ENCODE data around the gene DDX20.
A peak's percentile ranks its signal among the peaks of the same experiment; 100 is the strongest.

Gene DDX20

DNA sequence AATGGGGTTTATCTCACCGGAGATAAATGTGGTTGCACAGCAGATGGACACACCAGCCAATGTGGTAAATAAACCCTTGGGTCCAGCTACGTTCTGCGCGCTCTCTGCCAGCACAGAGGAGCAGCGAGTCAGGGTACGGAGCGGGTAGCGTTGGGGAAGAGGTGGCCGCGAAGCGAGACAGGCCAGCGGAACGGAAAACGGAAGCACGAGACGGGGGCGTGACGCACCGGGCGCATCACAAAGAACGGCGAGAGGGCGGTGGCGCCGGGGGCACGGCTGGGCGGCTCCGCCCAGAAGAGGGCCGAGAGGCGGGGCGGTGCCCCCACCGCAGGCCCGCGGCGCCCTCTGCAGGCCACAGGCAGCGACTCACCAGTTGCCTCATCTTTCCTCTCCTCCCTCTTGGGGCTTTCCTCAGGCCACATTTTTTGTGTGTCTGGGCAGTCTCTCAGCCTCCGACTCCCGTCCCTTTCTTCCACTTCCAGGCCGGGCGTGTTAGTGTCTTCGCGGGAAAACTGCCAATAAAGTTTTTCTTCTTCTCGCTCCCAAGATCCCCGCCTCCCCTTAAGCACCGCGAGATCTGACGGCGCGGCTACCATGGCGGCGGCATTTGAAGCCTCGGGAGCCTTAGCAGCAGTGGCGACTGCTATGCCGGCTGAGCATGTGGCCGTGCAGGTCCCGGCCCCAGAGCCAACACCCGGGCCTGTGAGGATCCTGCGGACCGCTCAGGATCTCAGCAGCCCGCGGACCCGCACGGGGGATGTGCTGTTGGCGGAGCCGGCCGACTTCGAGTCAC is at the start of gene DDX20:
DDX20 (plus strand) TSS at position 571 of the 793 bp plus-strand sequence; CDS start at position 595, 24 bp downstream.
- peak; percentile 78 to 93 (median 82) for DNase-seq (ENCODE audit: low read depth in 2 of 3, low spot score in 2 of 3)

- DNase-seq (ENCODE audit: low read depth in 2 of 3, low spot score in 2 of 3), result no peak
Measured at GRCh38 chr1:111706921-111707320, 48.8 kb upstream of the DDX20 start.

- DNase-seq (ENCODE audit: low read depth in 2 of 3, low spot score in 2 of 3), result no peak
Measured at GRCh38 chr1:111707906-111708305, 47.8 kb upstream of the DDX20 start.

- no peak for DNase-seq (ENCODE audit: low read depth in 2 of 3, low spot score in 2 of 3)
Measured at GRCh38 chr1:111709986-111710385, 45.7 kb upstream of the DDX20 start.

DNA sequence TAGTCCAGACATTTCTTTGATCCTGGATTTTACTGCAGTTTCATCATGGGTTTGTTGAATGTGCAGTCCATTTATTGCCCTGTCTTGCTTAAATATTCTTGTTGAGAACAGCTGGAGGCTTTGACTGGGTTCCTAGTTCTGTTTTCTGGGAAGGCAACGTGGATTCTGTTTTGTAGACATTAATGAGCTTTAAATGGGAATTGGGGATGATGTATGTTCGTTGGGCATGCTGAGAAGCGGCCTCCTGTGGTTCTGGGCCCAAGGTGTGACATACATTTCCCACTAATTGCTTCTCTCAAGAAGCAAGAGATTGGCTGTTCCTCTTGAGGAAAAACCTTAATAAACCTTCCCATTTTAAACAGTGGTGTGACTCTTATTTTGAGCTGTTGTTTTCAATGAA is 39.4 kb upstream of the DDX20 start:
- no peak for DNase-seq (ENCODE audit: low read depth in 2 of 3, low spot score in 2 of 3)

DNA sequence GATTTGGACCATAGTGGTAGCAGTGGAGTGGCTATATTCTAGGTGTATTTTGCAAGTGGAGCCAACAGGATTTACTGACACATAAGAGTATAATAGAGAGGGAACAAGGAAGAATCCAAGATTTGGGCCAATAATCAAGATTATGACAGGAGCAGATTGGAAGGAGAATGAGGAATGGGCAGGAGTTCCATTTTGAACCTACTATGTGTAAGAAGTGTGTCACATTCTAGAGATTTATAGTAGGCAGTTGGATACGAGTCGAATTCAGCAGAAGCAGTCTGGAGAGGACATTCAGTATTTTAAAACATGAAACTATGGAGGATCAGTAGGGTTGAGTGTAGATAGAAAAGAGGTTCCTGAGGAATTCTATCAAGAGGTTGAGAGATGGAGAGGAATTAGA is 38.3 kb upstream of the DDX20 start:
- no peak for DNase-seq (ENCODE audit: low read depth in 2 of 3, low spot score in 2 of 3)

GRCh38 chr1:111719135-111719534 is 36.6 kb upstream of the DDX20 start:
- no peak for DNase-seq (ENCODE audit: low read depth in 2 of 3, low spot score in 2 of 3)

DNA sequence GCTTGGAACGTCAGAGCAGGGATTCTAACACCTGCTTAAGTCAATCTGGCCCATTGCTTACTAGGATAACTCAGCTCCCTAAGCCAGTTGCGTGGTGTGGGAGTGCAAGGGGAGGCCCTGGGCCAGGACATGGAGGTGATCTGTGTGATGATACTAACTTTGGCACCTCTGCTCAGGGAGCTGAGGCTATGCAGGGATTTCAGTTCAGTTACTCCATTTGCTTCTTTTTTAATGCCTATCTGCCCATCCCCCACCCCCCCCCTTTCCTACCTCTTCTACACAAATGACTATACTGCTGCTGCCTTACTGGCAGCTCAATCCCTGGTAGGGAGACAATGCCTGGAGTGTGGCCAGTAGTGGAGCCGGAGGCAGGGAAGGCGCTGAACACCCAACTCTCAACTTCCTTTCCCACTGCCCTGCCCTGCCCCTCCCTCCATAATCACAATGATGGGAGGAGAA is 36.0 kb upstream of the DDX20 start:
- DNase-seq (ENCODE audit: low read depth in 2 of 3, low spot score in 2 of 3), result no peak

- DNase-seq (ENCODE audit: low read depth in 2 of 3, low spot score in 2 of 3), result no peak
Measured at GRCh38 chr1:111720274-111720976, 35.3 kb upstream of the DDX20 start.

DNA sequence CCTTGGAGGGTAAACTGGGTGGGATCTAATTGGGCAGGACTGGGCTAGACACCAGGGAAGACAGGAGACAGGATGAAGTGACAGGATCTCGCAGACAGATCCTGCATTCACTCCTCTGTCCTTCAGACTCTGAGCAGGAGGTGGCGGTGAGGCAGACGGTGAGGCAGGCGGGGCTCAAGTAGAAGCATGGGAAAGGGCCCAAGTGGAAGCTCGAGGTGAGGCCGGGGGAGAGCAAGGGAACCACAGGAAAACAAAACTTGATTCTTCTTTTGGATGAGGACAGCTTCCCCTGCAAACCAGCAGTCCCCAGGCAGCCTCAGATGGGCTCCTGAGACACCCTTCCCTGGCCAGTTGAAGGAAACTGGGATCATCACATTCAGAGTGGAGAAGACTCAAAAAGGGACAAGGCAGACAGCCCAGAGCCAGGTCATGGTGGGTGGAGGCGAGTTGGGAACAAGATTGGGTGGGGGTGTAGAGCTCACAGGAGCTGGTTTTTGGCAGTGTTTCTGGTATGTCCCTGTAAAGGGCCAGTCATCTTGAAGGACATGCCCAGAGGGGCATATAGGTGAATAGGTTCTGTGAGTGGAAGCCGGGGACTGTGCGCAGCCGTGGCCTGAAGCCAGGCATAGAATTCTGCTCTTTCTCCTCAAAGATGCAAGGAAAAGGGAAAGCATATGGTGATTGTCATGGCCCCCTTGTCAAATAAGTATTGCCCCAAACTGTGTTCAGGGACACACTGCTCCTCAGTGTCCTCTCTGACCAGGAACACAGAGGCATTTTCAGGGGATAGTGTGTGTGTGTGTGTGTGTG is 34.5 kb upstream of the DDX20 start:
- no peak for DNase-seq (ENCODE audit: low read depth in 2 of 3, low spot score in 2 of 3)

DNA sequence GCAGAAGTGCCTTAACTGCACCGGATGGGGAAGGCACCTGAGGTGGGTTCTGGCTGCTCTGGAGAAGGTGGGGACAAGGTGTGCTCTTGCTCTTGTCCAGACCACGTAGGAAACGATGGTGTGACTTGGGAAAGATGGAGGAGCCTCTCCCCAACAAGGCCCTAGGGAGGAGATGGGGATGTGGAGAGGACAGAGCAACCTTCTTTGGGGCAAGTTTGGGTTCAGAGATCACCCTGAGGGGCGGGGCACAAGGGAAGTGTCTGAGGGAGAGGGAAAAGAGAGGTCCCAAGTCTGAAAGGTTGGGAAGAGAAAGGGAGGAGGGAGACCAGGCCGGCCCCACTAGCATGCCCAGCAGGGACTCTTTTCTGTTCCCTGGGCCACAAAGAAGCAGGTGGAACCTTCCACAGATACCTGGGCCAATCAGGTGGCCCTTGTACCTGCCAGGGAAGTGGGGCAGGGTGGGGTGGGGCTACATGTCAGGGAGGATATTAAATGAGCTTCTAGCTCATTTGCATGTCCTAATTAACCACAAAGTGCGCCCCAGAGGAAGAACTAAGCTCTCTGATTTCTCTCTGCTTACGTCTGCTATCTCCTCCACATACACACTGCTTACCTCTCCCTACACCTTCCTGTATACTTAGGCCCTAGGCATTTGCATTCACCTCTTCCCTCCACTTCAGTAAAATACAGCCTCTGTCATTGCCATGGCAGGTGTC is 32.5 kb upstream of the DDX20 start:
- no peak for DNase-seq (ENCODE audit: low read depth in 2 of 3, low spot score in 2 of 3)

- no peak for DNase-seq (ENCODE audit: low read depth in 2 of 3, low spot score in 2 of 3)
Measured at GRCh38 chr1:111723871-111724270, 31.8 kb upstream of the DDX20 start.

DNA sequence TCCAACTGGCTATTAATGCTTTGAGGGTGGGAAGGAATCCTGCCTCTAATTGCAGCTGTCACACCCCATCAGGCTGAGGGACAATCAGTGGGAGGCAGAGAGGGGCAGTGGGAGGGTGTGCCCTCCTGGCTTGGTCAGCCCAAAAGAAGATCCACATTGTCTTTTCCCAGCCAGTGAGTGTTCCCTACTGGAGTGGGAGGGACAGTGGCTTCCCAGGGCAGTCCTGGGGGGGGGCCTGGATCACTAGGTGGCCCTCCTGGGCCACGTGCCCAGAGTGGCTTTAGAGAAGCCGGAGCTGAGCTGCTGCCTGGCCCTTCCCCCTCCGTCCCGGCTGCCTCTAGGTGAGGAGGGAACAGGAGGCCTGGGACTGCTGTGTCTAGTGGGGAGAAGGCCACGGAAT is 30.5 kb upstream of the DDX20 start:
- DNase-seq (ENCODE audit: low read depth in 2 of 3, low spot score in 2 of 3), result no peak

- DNase-seq (ENCODE audit: low read depth in 2 of 3, low spot score in 2 of 3), result no peak
Measured at GRCh38 chr1:111727056-111727455, 28.6 kb upstream of the DDX20 start.

GRCh38 chr1:111729271-111729921 is 26.3 kb upstream of the DDX20 start:
- no peak for DNase-seq (ENCODE audit: low read depth in 2 of 3, low spot score in 2 of 3)

GRCh38 chr1:111729946-111730681 is 25.6 kb upstream of the DDX20 start:
- no peak for DNase-seq (ENCODE audit: low read depth in 2 of 3, low spot score in 2 of 3)

DNA sequence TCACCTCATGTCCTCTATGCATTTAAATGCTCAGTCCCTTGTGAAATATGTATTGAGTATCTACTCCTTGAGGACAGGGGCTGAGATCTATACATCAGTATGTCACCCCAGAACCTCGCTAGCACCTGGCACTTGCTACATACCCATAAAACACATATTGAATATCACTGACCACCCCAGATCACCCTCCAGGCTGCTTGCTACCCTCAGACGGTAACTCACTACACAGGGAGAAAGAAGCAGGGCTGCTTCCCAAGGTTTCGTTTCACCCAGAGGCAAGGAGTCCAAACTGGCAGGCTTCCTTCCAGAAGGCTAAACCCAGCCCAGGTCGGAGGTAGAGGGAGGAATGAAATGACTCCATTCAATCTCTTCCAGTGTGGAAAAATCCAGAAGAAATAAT is 25.0 kb upstream of the DDX20 start:
- no peak for DNase-seq (ENCODE audit: low read depth in 2 of 3, low spot score in 2 of 3)

DNA sequence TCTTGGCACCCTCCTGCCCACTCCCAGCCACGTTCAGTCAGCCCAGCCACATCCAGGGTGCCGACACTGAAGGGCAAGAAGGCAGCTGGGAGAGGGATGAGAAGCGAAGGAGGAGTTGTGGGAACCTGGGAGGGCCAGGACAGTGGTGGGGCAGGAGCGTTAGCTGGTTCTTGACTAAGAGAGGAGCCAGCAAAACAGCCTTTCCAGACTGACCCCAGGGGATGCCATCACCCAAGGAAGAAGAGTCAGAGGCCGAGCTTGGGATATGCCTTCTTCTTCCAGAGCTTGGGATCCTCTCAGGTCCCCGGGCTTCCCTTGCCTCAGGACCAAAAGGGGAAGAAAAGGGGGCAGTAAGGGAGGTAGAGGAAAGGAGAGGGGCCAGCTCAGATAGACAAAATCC is 23.7 kb upstream of the DDX20 start:
- no peak for DNase-seq (ENCODE audit: low read depth in 2 of 3, low spot score in 2 of 3)

DNA sequence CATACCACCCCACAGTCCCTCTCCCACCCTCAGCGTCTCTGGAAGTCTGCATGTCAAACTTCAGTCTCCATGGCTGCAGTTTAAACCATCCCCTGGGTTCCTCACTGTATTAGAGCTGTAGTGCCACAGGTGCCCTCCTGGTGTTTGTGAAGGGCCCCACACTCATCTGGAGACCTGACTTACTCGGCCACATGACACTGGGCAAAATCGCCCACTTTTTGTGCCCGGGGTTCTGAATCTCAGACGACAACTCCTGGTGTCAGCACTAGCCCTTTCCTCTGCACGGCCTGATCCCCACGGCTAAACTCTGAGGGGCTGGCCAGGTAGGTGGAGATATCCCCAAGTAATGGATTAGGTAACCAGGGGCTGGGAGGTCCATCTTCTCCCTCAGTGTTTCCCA is 23.0 kb upstream of the DDX20 start:
- no peak for DNase-seq (ENCODE audit: low read depth in 2 of 3, low spot score in 2 of 3)
